Gastroesophageal sphincter (tissue), 4 donors: ENCODE measurements around the gene SEMA3A. TPM values are rescaled to one million over a fixed set of nuclear protein-coding genes. Genes with fewer than 3 reads are reported as not detected.

Experiments
- ATAC-seq: fragments of 150-250 bp; one replicate; pipeline ENCODE4 v1.9.1; 2016; ENCODE audit warnings: mild to moderate bottlenecking, moderate library complexity
- H3K27ac ChIP-seq, 4 donors: fragments of 200-600 bp; sonication (generic) in 3 of 4; 1 replicate in 3 of 4; 2 replicates in 1 of 4; pipeline ENCODE4 v1.5.1; 2016 to 2019
- H3K27me3 ChIP-seq: fragments of 200-600 bp; sonication (generic); one replicate; pipeline ENCODE4 v1.5.1; 2019
- H3K36me3 ChIP-seq, 2 donors: fragments of 200-600 bp; sonication (generic); one replicate each; pipeline ENCODE4 v1.5.1; 2019; ENCODE audit warnings: control low read depth in 1 of 2
- H3K4me1 ChIP-seq, 3 donors: fragments of 200-600 bp; sonication (generic); 1 replicate in 2 of 3; 2 replicates in 1 of 3; pipeline ENCODE4 v1.5.1; 2016 to 2019; ENCODE audit warnings: control low read depth in 2 of 3
- H3K4me3 ChIP-seq, 2 donors: fragments of 200-600 bp; sonication (generic); one replicate each; pipeline ENCODE4 v1.5.1; 2019; ENCODE audit warnings: mild to moderate bottlenecking in 1 of 2, moderate library complexity in 1 of 2
- H3K9me3 ChIP-seq, 3 donors: fragments of 200-600 bp; sonication (generic); one replicate each; pipeline ENCODE4 v1.5.1; 2017 to 2019; ENCODE audit warnings: control low read depth in 2 of 3
- EP300 ChIP-seq: sonication (generic); formaldehyde crosslinking; IDR thresholded peaks from one replicate; pipeline ENCODE4 v1.6.1; 2017; ENCODE audit warnings: antibody characterized with exemption, mild to moderate bottlenecking
- POLR2A ChIP-seq, 2 donors: fragments of 450-650 bp; IDR thresholded peaks; one replicate each; pipeline ENCODE4 v1.6.1; 2017; ENCODE audit warnings: antibody characterized with exemption in 2 of 2, mild to moderate bottlenecking in 2 of 2, moderate library complexity in 1 of 2
- POLR2AphosphoS5 ChIP-seq: sonication (generic); formaldehyde crosslinking; IDR thresholded peaks from one replicate; pipeline ENCODE4 v1.6.1; 2017; ENCODE audit warnings: antibody characterized with exemption
- WGBS, 2 donors: methylation state at CpG; one replicate each; pipeline ENCODE4 v1.1.5; 2018; ENCODE audit warnings: low coverage in 1 of 2; 5-methylcytosine and 5-hydroxymethylcytosine counted together
- total RNA-seq, 4 donors: library from RNA; depleted of rRNA; stranded (reverse); fragments of >200 nt; gene quantifications; one replicate each; pipeline ENCODE4 v1.1.0, GENCODE V29; 2016
- TF ChIP-seq, protein P1 (sequence below), 4 experiments: fragments of 200-600 bp in 2 of 4; fragments of 450-650 bp in 2 of 4; sonication (generic) in 1 of 4; IDR thresholded peaks; one replicate each; pipeline ENCODE4 v1.5.1; 2017 to 2019; ENCODE audit warnings: antibody characterized with exemption in 4 of 4, mild to moderate bottlenecking in 2 of 4, moderate library complexity in 2 of 4

SEMA3A gene
- total RNA-seq, 4 donors from 2014 or later: 24.6 to 61.6 (median 33.0) TPM

DNA sequence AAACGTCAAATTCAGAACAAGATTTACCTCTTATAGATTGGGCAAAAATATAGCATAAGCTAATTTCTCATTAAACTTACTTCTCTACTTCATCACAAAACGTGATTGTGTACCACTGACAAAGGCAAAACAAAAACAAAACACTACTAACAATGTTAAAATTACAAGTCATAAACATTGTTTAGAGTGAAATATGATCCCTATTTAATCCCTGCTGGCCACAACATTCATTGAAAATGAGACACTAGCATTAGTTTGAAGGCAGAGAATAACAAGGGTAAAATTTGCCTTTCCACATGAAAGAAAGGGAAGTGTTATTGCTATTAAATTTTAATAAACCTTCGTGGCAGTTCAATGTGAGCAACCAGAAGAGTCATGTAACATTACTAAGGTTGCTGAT lies 45.0 kb downstream of the SEMA3A start:
- no peak for ATAC-seq
- H3K36me3 ChIP-seq: no peaks in the 10 kb centered on the region
- peaks cover 0 to 44% (median 8%) of the 10 kb centered on the region in 3 donors for H3K4me1 ChIP-seq
- TF ChIP-seq, protein P1, sequence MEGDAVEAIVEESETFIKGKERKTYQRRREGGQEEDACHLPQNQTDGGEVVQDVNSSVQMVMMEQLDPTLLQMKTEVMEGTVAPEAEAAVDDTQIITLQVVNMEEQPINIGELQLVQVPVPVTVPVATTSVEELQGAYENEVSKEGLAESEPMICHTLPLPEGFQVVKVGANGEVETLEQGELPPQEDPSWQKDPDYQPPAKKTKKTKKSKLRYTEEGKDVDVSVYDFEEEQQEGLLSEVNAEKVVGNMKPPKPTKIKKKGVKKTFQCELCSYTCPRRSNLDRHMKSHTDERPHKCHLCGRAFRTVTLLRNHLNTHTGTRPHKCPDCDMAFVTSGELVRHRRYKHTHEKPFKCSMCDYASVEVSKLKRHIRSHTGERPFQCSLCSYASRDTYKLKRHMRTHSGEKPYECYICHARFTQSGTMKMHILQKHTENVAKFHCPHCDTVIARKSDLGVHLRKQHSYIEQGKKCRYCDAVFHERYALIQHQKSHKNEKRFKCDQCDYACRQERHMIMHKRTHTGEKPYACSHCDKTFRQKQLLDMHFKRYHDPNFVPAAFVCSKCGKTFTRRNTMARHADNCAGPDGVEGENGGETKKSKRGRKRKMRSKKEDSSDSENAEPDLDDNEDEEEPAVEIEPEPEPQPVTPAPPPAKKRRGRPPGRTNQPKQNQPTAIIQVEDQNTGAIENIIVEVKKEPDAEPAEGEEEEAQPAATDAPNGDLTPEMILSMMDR (IDR thresholded peaks at IDR 0.05): no peak
- TF ChIP-seq EP300 (no peak), POLR2AphosphoS5 (no peak), POLR2A (IDR thresholded peaks at IDR 0.05) (no peak)
- H3K4me3 ChIP-seq: no peak overlapping the region
- H3K27ac ChIP-seq: no peak overlapping the region
- no peaks in the 10 kb centered on the region for H3K27me3 ChIP-seq
- no peaks in the 10 kb centered on the region for H3K9me3 ChIP-seq
- 56 to 64% methylated on average over 3 of the region's 3 CpGs for WGBS, 2 donors

DNA sequence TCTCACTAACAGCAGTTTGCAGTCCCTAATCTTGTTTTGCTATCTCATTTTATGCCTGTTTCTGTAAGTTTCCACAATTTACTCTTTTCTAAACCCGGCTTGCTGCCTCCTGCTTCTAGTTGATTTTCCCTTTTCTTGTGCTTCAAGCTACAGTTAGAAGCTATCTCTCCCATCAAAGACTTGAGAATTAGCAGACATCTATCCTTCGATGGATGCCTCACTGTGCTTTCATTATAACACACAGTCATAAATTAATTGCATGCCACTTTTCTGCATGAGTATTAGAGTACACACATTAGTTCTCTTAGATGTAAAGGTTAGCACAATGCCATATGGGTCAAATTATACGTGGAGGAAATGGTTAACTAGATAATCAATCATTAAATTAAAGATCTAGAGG lies 48.7 kb downstream of the SEMA3A start:
- H3K36me3 ChIP-seq: no peaks in the 10 kb centered on the region
- TF ChIP-seq EP300: no peak
- no peak for TF ChIP-seq POLR2AphosphoS5
- TF ChIP-seq POLR2A (IDR thresholded peaks at IDR 0.05): no peak
- TF ChIP-seq, protein P1 (IDR thresholded peaks at IDR 0.05): no peak
- H3K4me1 ChIP-seq: peaks cover 0 to 61% (median 8%) of the 10 kb centered on the region in 3 donors
- H3K27ac ChIP-seq: no peak overlapping the region
- no peak overlapping the region for H3K4me3 ChIP-seq
- no peaks in the 10 kb centered on the region for H3K27me3 ChIP-seq
- ATAC-seq: no peak
- H3K9me3 ChIP-seq: no peaks in the 10 kb centered on the region
- 35 to 49% methylated on average over 3 of the region's 3 CpGs for WGBS, 2 donors

DNA sequence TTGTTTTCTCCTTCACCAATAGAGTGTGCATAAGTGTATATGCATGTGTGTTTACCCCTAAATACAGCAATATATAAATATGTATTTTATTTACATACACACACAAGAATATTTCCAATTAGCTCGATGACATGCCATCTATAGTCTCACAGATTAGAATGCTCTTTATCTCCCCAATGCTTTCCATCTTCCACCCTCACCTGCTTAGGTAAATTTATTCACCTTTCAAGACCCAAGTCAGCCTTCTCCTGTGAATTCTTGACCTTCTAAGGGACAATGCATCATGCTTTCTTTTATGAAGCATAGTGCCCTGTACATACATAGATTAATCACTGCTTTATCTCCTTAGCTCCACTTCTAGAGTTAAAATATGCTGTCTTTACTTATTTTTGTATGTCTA lies 49.7 kb downstream of the SEMA3A start:
- Histone ChIP-seq H3K4me1 (peaks cover 0 to 61% (median 8%) of the 10 kb centered on the region in 3 donors), H3K36me3 (no peaks in the 10 kb centered on the region), H3K9me3 (no peaks in the 10 kb centered on the region), H3K4me3 (no peak overlapping the region), H3K27me3 (no peaks in the 10 kb centered on the region), H3K27ac (no peak overlapping the region)
- ATAC-seq: no peak
- TF ChIP-seq POLR2A (IDR thresholded peaks at IDR 0.05) (no peak), POLR2AphosphoS5 (no peak)
- 75 to 80% methylated on average over 1 of the region's 1 CpG for WGBS, 2 donors

DNA sequence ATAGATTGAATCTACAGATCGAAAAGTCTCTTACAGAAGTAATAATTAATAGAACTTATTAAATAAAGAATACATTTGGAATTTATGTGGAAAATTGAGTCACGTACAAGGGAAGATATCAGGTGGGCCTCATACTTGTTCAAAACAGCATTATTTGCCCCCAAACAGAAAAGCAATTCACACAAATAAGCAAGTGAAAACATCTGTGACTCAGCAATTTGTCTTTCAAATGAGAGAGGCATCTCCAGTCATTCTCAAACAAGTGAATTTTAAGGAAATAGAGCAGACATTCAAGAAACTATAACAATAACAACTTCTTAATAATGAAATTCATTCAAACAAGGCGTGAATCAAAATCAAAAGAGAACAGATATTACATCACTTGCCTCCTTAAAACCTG lies 50.1 kb downstream of the SEMA3A start:
- Histone ChIP-seq H3K36me3 (no peaks in the 10 kb centered on the region), H3K9me3 (no peaks in the 10 kb centered on the region), H3K4me3 (no peak overlapping the region), H3K27me3 (no peaks in the 10 kb centered on the region), H3K4me1 (peaks cover 0 to 56% (median 8%) of the 10 kb centered on the region in 3 donors), H3K27ac (no peak overlapping the region)
- TF ChIP-seq, protein P1 (IDR thresholded peaks at IDR 0.05): no peak
- TF ChIP-seq POLR2AphosphoS5 (no peak), POLR2A (IDR thresholded peaks at IDR 0.05) (no peak), EP300 (no peak)
- 56 to 65% methylated on average over 3 of the region's 3 CpGs for WGBS, 2 donors
- no peak for ATAC-seq

DNA sequence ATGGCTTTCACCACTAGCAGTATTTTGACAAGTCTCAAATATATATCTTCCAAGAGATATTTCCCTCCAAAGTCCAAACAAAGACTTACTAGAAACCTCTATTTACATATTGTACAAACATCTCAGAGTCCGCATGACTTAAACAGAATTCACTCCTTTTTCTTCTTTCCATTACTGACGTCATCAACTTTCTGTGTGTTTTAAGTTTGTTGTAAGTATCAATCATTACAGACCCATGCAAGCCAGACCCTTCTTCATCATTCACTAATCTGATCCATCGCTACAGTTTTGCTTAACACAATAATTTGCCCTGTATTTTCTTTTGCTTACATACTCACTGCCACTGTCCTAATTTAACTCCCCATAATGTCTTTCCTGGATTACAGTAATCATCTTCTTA lies 51.9 kb downstream of the SEMA3A start:
- Histone ChIP-seq H3K36me3 (no peaks in the 10 kb centered on the region), H3K4me3 (no peak overlapping the region), H3K27me3 (no peaks in the 10 kb centered on the region), H3K27ac (no peak overlapping the region), H3K9me3 (no peaks in the 10 kb centered on the region), H3K4me1 (peaks cover 0 to 49% (median 8%) of the 10 kb centered on the region in 3 donors)
- TF ChIP-seq, protein P1 (IDR thresholded peaks at IDR 0.05): no peak
- no peak for TF ChIP-seq POLR2AphosphoS5
- TF ChIP-seq EP300: no peak
- TF ChIP-seq POLR2A (IDR thresholded peaks at IDR 0.05): no peak
- WGBS, 2 donors: 37 to 55% methylated on average over 3 of the region's 3 CpGs
- no peak for ATAC-seq
